HG02943 (cell line): ENCODE results near the gene ECT2.
"Not testable (repeated sequence)": the region's sequence is repeated elsewhere in the genome, so short reads cannot be mapped to it uniquely, and the experiment has no call there.

Source experiments
- ATAC-seq: cut with Tn5 transposase; IDR thresholded peaks from one replicate; pipeline ENCODE4 v1.9.1; 2021; ENCODE audit warnings: mild to moderate bottlenecking, low read depth, moderate library complexity; ENCODE audit not compliant: unreplicated experiment

Gene ECT2

GRCh38 chr3:172803489-172803888, 53.0 kb downstream of the ECT2 start:
- no peak for ATAC-seq

- no peak for ATAC-seq
Observed at GRCh38 chr3:172804323-172804722, 53.8 kb downstream of the ECT2 start.

GRCh38 chr3:172808969-172809546, 58.5 kb downstream of the ECT2 start:
- ATAC-seq, result no peak

GRCh38 chr3:172811099-172811498, 60.6 kb downstream of the ECT2 start:
- ATAC-seq, result no peak

GRCh38 chr3:172813462-172813861, 62.9 kb downstream of the ECT2 start:
- no peak for ATAC-seq

GRCh38 chr3:172814738-172815137, 64.2 kb downstream of the ECT2 start:
- no peak for ATAC-seq

GRCh38 chr3:172815857-172816256, 65.3 kb downstream of the ECT2 start:
- ATAC-seq, result no peak

GRCh38 chr3:172816281-172816680, 65.8 kb downstream of the ECT2 start:
- no peak for ATAC-seq

GRCh38 chr3:172816968-172817367, 66.4 kb downstream of the ECT2 start:
- no peak for ATAC-seq

- no peak for ATAC-seq
Observed at GRCh38 chr3:172820492-172820891, 70.0 kb downstream of the ECT2 start.

GRCh38 chr3:172824229-172824628, 73.7 kb downstream of the ECT2 start:
- ATAC-seq, result no peak

- not testable (repeated sequence) for ATAC-seq
Observed at GRCh38 chr3:172827231-172827630, 76.7 kb downstream of the ECT2 start.

GRCh38 chr3:172832983-172833382, 82.5 kb downstream of the ECT2 start:
- ATAC-seq, result no peak

GRCh38 chr3:172836390-172836997, 86.0 kb downstream of the ECT2 start:
- ATAC-seq, result no peak

GRCh38 chr3:172839679-172840078, 89.2 kb downstream of the ECT2 start:
- no peak for ATAC-seq

GRCh38 chr3:172840463-172840862, 89.9 kb downstream of the ECT2 start:
- ATAC-seq, result no peak

GRCh38 chr3:172840913-172841312, 90.4 kb downstream of the ECT2 start:
- no peak for ATAC-seq

- no peak for ATAC-seq
Observed at GRCh38 chr3:172844428-172844827, 93.9 kb downstream of the ECT2 start.

GRCh38 chr3:172846103-172846561, 95.6 kb downstream of the ECT2 start:
- no peak for ATAC-seq

GRCh38 chr3:172846706-172847105, 96.2 kb downstream of the ECT2 start:
- ATAC-seq, result no peak

- ATAC-seq, result no peak
Observed at GRCh38 chr3:172847292-172847691, 96.8 kb downstream of the ECT2 start.

GRCh38 chr3:172848910-172849309, 98.4 kb downstream of the ECT2 start:
- no peak for ATAC-seq
